Skeletal muscle satellite cell (primary cell): ENCODE results near the gene DPF3.
"Not testable (repeated sequence)": the region's sequence is repeated elsewhere in the genome, so short reads cannot be mapped to it uniquely, and the experiment has no call there.

Experiments
- H3K27me3 ChIP-seq: 2 replicates; pipeline ENCODE4 v1.7.0; 2013; ENCODE audit warnings: low read length; ENCODE audit not compliant: control insufficient read depth, insufficient read depth
- H3K36me3 ChIP-seq: 2 replicates; pipeline ENCODE4 v1.7.0; 2013; ENCODE audit warnings: mild to moderate bottlenecking, control low read depth, low read length; ENCODE audit not compliant: insufficient read depth
- H3K4me1 ChIP-seq: 2 replicates; pipeline ENCODE4 v1.7.0; 2013; ENCODE audit warnings: low read length; ENCODE audit not compliant: control insufficient read depth, insufficient read depth
- H3K4me2 ChIP-seq: 2 replicates; pipeline ENCODE4 v1.7.0; 2013; ENCODE audit warnings: mild to moderate bottlenecking, low read length
- H3K4me3 ChIP-seq: 2 replicates; pipeline ENCODE4 v1.7.0; 2013; ENCODE audit warnings: low read length
- H3K9ac ChIP-seq: 2 replicates; pipeline ENCODE4 v1.7.0; 2013; ENCODE audit warnings: mild to moderate bottlenecking, low read depth, low read length, moderate library complexity
- H3K9me3 ChIP-seq: replicated peaks from 2 replicates; pipeline ENCODE4 v1.7.0; 2013; ENCODE audit warnings: mild to moderate bottlenecking, control low read depth, low read length

DPF3 gene

DNA sequence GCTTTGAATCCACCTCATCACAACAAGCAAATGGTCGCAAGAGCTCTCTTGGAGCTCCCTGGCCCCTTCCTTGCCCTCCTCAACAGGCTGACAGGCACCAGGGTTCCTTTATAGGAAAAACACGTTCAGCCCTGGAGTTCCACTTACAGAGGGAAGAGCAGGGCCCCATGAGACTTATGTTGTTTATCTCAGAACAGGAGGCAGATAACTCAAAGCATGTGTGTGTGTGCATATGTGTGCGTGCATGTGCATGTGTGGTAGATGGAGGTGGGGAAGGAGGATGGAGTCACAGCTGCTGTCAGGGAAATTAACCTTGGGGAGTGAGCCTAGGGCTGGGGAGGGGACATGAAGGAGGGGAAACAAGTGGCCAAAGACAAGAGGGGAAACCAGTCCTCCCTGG is 138.1 kb downstream of the DPF3 start:
- Histone ChIP-seq H3K27me3 (no peaks in the 10 kb centered on the region), H3K4me3 (no peak overlapping the region), H3K4me1 (no peaks in the 10 kb centered on the region), H3K36me3 (peaks cover 3% of the 10 kb centered on the region), H3K9me3 (peaks cover 8% of the 10 kb centered on the region), H3K9ac (no peak overlapping the region), H3K4me2 (no peak overlapping the region)

DNA sequence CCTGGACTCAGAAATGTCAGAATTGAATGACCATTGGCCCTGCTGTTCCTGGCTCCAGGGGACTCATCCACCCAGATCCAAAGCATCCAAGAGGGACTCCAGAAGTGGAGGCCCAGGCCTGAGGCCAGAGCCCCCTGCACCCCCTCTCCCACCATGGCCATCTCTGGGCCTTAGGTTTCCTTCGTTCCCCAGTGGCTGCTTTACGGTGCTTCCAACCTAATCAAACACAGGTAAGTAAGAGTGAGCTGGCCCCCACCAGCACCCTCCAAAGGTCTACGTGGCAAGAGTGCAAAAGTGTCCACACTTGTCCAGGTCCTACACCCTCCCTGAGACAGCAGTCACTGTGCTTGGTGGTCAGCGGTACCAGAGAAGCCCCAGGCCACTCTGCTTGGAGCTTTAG is 139.0 kb downstream of the DPF3 start:
- Histone ChIP-seq H3K9me3 (peaks cover 4% of the 10 kb centered on the region), H3K27me3 (no peaks in the 10 kb centered on the region), H3K4me3 (no peak overlapping the region), H3K36me3 (peaks cover 3% of the 10 kb centered on the region), H3K4me1 (no peaks in the 10 kb centered on the region), H3K9ac (no peak overlapping the region), H3K4me2 (no peak overlapping the region)

DNA sequence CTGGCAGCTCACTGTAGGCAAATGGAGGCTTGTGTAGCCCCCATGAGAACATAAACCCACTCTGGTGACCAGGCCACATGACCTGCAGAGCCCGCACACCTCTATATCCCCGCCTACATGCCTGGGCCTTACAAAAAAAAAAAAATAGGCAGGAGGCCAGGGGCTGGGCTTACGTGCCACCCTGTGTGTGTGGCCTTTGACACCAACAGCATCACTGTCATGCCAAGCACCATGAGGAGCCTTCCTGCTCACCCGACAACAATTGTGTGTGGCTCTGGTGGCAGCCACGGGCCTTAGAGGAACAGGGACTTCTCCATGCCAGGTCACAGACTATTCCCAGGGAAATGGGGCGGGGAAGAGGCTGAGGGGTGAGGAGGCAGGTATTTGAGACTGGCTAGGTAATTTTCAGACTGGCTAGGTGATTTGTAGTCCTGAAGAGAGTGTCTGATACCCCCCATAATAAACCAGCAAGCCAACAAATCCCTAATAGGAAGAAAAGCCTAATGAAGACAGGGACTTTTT is 140.0 kb downstream of the DPF3 start:
- Histone ChIP-seq H3K9ac (no peak overlapping the region), H3K36me3 (peaks cover 3% of the 10 kb centered on the region), H3K4me3 (no peak overlapping the region), H3K4me2 (no peak overlapping the region), H3K9me3 (peaks cover 4% of the 10 kb centered on the region), H3K27me3 (no peaks in the 10 kb centered on the region), H3K4me1 (no peaks in the 10 kb centered on the region)

DNA sequence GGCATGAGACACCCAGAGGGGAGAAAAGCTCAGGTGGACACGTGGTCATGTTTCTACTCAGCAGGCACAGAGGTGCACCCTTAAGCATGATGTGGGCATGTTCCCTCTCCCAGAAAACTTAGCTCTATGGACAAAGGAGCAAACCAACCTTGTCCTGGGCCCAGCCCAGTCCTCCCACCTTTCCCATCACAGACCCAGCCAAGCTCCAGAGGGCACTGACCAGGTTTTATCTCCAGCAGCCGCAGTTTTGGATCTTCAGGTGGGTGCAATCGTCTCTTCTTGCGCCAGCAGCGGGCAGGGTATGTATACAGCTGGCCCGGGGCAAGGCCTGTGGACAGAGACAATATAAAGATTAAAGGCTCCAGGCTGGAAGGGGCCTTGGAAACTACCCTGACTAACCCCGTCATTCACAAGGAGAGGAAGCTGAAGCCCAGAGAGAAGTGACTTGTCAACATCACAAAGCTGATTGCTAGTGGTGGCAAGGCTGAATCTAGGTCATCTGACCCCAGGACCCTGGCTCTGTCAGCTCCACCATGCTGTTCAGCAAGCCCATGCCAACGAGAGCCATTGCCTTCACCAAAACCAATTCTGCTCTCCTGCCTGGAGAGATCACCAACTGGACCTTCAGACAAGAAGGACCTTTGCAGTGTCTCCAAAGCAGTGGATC is 140.7 kb downstream of the DPF3 start:
- Histone ChIP-seq H3K36me3 (peaks cover 3% of the 10 kb centered on the region), H3K4me3 (no peak overlapping the region), H3K4me2 (no peak overlapping the region), H3K27me3 (no peaks in the 10 kb centered on the region), H3K9ac (no peak overlapping the region), H3K9me3 (peaks cover 2% of the 10 kb centered on the region), H3K4me1 (no peaks in the 10 kb centered on the region)

DNA sequence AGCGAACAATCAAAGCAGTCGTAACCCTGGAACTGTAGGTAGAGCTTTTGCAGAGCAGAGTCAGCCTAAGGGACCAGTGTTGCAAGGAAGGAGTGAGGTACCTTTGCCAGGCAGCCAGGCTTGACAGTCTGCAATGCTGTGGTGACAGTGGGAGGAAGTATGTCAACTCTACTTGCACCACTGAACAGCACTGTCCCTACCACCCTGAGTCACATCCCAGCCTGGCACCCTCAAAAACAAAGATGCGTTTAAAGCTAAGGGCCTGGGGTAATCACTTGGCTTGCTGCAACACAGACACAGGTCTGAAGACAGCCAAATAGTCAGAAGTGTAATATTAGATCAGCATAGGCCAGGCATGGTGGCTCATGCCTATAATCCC is 141.9 kb downstream of the DPF3 start:
- H3K27me3 ChIP-seq, result no peaks in the 10 kb centered on the region
- H3K9me3 ChIP-seq, result no peaks in the 10 kb centered on the region
- no peak overlapping the region for H3K9ac ChIP-seq
- peaks cover 4% of the 10 kb centered on the region for H3K4me1 ChIP-seq
- no peak overlapping the region for H3K4me2 ChIP-seq
- no peak overlapping the region for H3K4me3 ChIP-seq
- peaks cover 3% of the 10 kb centered on the region for H3K36me3 ChIP-seq

DNA sequence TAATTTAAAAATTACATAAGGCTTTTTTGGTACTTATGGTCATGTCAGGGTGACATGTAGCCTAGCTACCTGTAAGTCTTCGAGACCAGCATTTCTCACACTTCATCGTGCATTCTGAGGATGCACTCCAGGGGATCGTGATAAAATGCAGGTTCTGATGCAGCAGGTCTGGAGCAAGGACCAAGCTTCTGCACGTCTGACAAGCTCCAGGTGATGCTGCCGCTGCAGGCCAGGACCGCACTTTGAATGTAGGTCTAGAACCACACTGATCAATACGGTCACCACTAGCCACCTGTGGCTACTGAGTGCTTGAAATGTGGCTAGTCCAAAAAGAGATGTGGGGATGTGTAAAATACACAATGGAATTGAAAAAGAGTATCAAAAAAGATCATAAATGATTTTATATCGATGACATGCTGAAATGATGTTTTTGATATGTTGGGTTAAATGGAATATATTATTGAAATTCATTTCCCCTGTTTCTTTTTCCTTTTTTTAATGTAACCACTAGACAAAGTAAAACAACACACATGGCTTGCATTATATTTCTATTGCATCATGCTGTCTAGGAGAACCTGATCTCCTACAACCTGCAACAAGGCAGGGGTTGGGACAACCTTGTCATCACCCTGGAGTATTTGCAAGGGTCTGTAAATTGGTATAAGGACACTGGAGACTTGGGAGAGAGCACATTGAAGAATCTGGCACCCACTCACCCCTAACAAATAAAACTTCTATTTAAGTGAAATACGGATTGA is 142.4 kb downstream of the DPF3 start:
- H3K9ac ChIP-seq, result no peak overlapping the region
- no peak overlapping the region for H3K4me2 ChIP-seq
- peaks cover 10% of the 10 kb centered on the region for H3K4me1 ChIP-seq
- H3K36me3 ChIP-seq, result peaks cover 3% of the 10 kb centered on the region
- H3K27me3 ChIP-seq, result no peaks in the 10 kb centered on the region
- no peaks in the 10 kb centered on the region for H3K9me3 ChIP-seq
- no peak overlapping the region for H3K4me3 ChIP-seq

DNA sequence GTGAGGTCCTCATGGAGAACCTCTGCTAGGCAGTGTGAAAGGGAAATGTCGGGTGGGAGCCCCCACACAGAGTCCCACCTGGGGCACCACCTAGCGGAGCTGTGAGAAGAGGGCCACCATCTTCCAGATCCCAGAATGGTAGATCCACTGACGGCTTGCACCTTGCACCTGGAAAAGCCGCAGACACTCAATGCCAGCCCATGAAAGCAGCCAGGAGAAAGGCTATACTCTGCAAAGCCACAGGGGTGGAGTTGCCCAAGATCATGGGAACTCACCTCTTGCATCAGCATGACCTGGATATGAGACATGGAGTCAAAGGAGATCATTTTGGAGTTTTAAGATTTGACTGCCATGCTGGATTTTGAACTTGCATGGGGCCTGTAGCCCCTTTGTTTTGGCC is 145.0 kb downstream of the DPF3 start:
- H3K27me3 ChIP-seq, H3K9me3 ChIP-seq, H3K36me3 ChIP-seq, H3K4me2 ChIP-seq, H3K4me3 ChIP-seq, H3K9ac ChIP-seq: not testable (repeated sequence)
- peaks cover 22% of the 10 kb centered on the region for H3K4me1 ChIP-seq

DNA sequence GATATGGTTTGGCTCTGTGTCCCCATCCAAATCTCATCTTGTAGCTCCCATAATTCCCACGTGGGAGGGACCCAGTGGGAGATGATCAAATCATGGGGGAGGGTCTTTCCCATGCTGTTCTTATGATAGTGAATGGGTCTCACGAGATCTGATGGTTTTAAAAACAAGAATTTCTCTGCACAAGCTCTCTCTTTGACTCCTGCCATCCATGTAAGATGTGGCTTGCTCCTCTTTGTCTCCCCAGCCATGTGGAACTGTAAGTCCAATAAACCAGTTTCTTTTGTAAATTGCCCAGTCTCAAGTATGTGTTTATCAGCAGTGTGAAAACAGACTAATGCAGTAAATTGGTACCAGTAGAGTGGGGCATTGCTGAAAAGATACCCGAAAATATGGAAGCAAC is 146.2 kb downstream of the DPF3 start:
- no peak overlapping the region for H3K4me2 ChIP-seq
- H3K4me1 ChIP-seq, result peaks cover 22% of the 10 kb centered on the region
- H3K27me3 ChIP-seq, result no peaks in the 10 kb centered on the region
- no peak overlapping the region for H3K4me3 ChIP-seq
- H3K9me3 ChIP-seq, result no peaks in the 10 kb centered on the region
- H3K36me3 ChIP-seq, result peaks cover 3% of the 10 kb centered on the region
- H3K9ac ChIP-seq, result no peak overlapping the region

DNA sequence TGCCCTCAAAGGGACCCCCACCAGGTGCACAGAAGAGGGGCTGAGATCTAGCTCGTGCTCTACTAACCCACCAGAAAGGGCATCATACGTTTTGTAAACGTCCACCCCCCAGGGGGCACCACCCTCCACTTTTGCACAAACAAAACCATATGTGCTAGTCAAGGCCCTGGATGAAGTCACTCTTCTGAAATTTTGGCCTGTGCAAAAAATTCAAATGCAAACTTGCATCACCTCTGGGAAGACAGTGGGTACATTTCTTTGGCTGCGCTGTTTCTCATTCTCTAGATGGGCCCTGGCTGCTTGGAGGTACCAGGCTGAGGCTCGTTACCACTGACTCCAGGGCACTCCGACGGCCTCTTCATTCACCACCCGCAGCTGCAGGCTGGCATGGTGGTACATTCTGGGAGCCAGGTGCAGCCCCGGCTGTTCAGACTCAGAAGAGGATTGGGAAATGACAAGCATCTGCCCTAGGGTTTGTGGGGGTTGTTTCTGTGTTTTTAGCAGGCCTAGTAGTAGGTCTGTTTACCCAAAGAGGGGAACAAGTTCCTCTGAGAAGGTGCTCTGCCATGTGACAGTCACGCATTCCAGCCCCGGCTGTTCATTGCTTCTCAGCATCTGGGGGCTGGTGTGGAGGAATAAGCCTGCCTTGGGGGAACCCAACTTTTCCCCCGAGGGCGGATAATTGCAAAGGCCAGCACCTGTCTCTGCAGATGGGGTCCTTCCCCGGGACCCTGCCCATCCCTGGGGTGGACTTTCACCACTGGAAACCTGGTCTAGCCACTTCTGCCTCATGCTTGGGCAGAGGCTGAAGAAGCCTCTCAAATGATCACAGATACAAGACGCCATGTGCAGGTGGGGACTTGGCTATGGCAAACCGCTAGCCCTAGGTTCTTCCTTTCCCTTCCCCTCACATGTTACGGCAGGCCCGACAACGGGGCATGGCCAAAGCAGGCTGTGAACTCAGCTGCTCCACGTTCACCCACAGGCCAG is 147.6 kb downstream of the DPF3 start:
- Histone ChIP-seq H3K4me2 (peak overlapping the region; percentile 72), H3K9me3 (no peaks in the 10 kb centered on the region), H3K27me3 (no peaks in the 10 kb centered on the region), H3K9ac (peak overlapping the region; percentile 41), H3K36me3 (no peaks in the 10 kb centered on the region), H3K4me3 (no peak overlapping the region), H3K4me1 (peaks cover 22% of the 10 kb centered on the region)

DNA sequence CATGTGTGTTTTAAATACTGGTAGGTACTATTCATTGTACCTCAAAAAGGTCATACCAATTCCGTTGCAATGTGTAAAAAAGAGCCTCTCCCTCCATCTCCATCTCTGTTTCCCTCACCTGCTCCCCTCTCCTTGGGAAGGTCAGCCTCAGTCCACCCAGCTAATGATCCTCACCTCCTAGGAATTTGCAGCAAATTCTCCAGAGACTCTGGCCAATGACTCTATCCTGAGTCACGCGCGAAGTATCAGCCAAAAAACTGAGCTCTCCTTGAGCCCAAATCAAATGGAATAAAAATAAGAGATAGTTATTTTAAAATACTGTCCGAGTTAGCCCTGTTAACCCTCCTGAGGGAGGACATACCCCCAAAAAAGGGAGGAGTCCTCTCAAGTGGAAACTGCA is 148.4 kb downstream of the DPF3 start:
- H3K27me3 ChIP-seq, result no peaks in the 10 kb centered on the region
- peak overlapping the region; percentile 72 for H3K4me2 ChIP-seq
- H3K9ac ChIP-seq, result peak overlapping the region; percentile 41
- peaks cover 22% of the 10 kb centered on the region for H3K4me1 ChIP-seq
- no peaks in the 10 kb centered on the region for H3K36me3 ChIP-seq
- no peak overlapping the region for H3K4me3 ChIP-seq
- no peaks in the 10 kb centered on the region for H3K9me3 ChIP-seq

DNA sequence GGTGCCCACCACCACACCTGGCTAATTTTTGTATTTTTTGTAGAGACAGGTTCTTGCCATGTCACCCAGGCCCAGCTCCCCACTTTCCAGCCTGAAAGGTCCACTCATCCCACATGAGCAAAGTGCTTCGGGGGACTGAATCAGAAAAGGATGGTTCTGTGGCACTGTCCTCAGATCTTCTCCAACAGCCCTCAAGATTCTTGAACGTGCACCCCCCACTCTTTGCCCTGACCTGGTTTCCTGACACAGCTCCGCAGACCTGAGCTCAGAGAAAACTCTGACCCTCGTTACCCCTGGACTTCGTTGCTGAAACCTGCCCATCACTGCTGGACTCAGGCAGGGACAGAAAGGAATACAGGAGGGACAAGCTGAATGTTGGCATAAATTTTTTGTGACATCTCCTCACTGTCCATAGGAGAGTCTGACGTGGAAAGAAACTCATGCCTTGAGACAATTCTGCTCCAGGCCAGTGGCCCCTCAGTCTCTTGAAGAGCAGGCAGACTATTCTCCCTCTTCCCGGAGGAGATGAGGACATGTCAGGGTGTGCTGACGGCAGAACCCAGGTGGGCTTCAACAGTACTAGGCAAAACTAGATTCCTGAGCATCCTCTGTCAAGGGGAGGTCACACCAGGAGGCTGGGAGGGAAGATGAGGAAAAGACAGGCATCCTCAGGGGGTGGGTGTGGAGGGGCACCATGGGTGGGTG is 149.3 kb downstream of the DPF3 start:
- H3K36me3 ChIP-seq, result no peaks in the 10 kb centered on the region
- H3K27me3 ChIP-seq, result no peaks in the 10 kb centered on the region
- no peak overlapping the region for H3K4me2 ChIP-seq
- H3K4me1 ChIP-seq, result peaks cover 22% of the 10 kb centered on the region
- H3K4me3 ChIP-seq, result no peak overlapping the region
- H3K9ac ChIP-seq, result no peak overlapping the region
- H3K9me3 ChIP-seq, result no peaks in the 10 kb centered on the region
